GM08714 (cell line): Measurements from ENCODE around the gene TMEM51.

Source experiments
- H3K4me3 ChIP-seq: fragments of 200-500 bp; sonication (Bioruptor generic); 2 replicates; pipeline ENCODE4 v1.5.1; 2014; ENCODE audit warnings: mild to moderate bottlenecking, low read length, inconsistent platforms
- ZNF274 ChIP-seq: IDR thresholded peaks from 2 replicates; pipeline ENCODE4 v1.6.1; 2012; ENCODE audit warnings: mild to moderate bottlenecking, low read depth, low read length

Gene TMEM51

GRCh38 chr1:15212216-15212953 is 58.8 kb downstream of the TMEM51 start:
- no peak overlapping the region for H3K4me3 ChIP-seq
- no peak for TF ChIP-seq ZNF274

GRCh38 chr1:15212954-15213291 is 59.4 kb downstream of the TMEM51 start:
- no peak overlapping the region for H3K4me3 ChIP-seq
- no peak for TF ChIP-seq ZNF274

GRCh38 chr1:15213341-15213821 is 59.8 kb downstream of the TMEM51 start:
- no peak overlapping the region for H3K4me3 ChIP-seq
- no peak for TF ChIP-seq ZNF274

GRCh38 chr1:15214527-15214926 is 61.0 kb downstream of the TMEM51 start:
- TF ChIP-seq ZNF274, result no peak
- no peak overlapping the region for H3K4me3 ChIP-seq

GRCh38 chr1:15215116-15215515 is 61.6 kb downstream of the TMEM51 start:
- H3K4me3 ChIP-seq, result no peak overlapping the region
- no peak for TF ChIP-seq ZNF274

- no peak overlapping the region for H3K4me3 ChIP-seq
- TF ChIP-seq ZNF274, result no peak
These were observed 64.1 kb downstream of the TMEM51 start for GRCh38 chr1:15217654-15218053.

GRCh38 chr1:15218287-15219279 is 65.0 kb downstream of the TMEM51 start:
- H3K4me3 ChIP-seq, result no peak overlapping the region
- no peak for TF ChIP-seq ZNF274

GRCh38 chr1:15219280-15220023 is 65.9 kb downstream of the TMEM51 start:
- TF ChIP-seq ZNF274, result no peak
- H3K4me3 ChIP-seq, result no peak overlapping the region

GRCh38 chr1:15220024-15220392 is 66.5 kb downstream of the TMEM51 start:
- no peak overlapping the region for H3K4me3 ChIP-seq
- no peak for TF ChIP-seq ZNF274

GRCh38 chr1:15220825-15221431 is 67.4 kb downstream of the TMEM51 start:
- no peak overlapping the region for H3K4me3 ChIP-seq
- no peak for TF ChIP-seq ZNF274

GRCh38 chr1:15222653-15223303 is 69.2 kb downstream of the TMEM51 start:
- TF ChIP-seq ZNF274, result no peak
- H3K4me3 ChIP-seq, result no peak overlapping the region

GRCh38 chr1:15224259-15224869 is 70.8 kb downstream of the TMEM51 start:
- TF ChIP-seq ZNF274, result no peak
- no peak overlapping the region for H3K4me3 ChIP-seq

- no peak for TF ChIP-seq ZNF274
- no peak overlapping the region for H3K4me3 ChIP-seq
These were observed 71.4 kb downstream of the TMEM51 start for GRCh38 chr1:15224974-15225373.

- no peak overlapping the region for H3K4me3 ChIP-seq
- TF ChIP-seq ZNF274, result no peak
These were observed 71.9 kb downstream of the TMEM51 start for GRCh38 chr1:15225461-15225860.
